HG03342 (cell line): Measurements from ENCODE around the gene CFAP99.
"Not testable (repeated sequence)": the region's sequence is repeated elsewhere in the genome, so short reads cannot be mapped to it uniquely, and the experiment has no call there.

ENCODE experiments used
- ATAC-seq: cut with Tn5 transposase; IDR thresholded peaks from one replicate; pipeline ENCODE4 v1.9.1; 2021; ENCODE audit warnings: mild to moderate bottlenecking, moderate library complexity; ENCODE audit not compliant: unreplicated experiment

CFAP99 gene

DNA sequence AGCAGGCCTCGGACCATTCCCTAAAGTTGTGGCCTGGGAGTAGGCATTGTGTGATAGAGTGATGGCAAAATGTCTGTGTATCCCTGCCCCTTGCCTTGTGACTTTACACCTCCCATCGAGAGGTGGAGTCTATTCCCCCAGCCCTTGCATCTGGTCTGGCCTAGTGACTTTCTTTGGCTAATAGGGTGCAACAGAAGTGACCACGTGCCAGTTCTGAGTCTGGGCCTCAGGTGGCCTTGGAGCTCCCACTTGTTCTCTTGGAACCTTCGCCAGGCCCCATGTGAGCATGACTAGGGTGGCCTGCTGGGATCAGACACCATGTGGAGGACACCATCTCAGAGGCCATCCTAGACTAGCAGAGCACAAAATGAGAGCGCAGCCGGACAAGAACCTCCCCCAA, 46.3 kb downstream of the CFAP99 start:
- no peak for ATAC-seq

DNA sequence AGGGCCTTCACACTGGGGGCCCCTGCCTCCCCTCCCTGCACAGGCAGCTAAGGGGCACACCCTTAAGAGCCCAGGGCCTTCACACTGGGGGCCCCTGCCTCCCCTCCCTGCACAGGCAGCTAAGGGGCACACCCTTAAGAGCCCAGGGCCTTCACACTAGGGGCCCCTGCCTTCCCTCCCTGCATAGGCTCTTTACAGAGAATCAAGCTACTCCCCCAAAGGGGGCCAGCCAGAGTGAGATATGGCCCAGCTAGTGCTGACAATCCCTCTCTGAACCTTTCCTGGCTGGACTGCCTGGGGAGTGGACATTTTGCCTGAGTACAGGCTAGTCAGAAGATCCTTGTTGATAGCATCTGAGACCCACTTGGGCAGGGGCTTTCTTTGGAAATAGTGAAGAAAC, 46.8 kb downstream of the CFAP99 start:
- ATAC-seq = not testable (repeated sequence)

DNA sequence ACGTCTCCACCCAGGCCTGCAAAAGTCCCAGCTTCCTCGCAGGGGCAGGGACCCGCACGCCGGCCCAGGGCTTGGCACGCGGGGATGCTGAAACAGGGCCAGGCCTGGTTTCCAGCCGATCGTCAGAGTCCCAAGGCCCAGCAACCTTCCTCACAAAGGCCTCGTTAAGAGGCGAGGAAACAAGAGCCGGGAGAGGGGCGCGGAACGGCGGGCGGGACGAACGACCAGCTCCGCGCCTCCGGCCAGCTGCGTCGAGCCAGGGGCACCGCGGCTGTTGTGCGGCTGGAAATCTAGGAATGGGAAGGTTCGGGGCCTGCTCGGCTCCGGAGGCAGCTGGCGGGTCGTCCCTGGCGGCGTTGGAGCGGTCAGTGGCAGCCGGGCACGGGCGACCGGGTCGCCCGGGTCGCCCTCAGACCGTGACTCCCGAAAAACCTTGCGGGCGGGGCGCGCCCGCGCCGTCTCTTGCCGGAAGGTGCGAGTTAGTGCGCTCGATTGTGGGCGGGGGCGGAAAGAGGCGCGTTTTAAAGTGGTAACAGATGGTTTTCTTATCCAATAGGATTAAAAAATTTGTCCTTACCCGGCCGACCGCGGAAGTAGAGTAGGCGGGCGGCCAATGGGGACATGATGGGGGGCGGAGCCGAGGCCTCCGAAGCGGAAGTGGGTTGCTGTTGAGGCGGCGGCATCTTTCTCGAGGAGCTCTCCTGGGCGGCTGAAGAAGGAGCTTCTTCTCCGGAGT, 49.9 kb downstream of the CFAP99 start, which contains the start of gene RNF4:
Gene RNF4 (plus strand): TSS at position 651 of the 736 bp plus-strand sequence. CDS start 21,388 bp downstream, outside the sequence.
- ATAC-seq = peak; percentile 79

DNA sequence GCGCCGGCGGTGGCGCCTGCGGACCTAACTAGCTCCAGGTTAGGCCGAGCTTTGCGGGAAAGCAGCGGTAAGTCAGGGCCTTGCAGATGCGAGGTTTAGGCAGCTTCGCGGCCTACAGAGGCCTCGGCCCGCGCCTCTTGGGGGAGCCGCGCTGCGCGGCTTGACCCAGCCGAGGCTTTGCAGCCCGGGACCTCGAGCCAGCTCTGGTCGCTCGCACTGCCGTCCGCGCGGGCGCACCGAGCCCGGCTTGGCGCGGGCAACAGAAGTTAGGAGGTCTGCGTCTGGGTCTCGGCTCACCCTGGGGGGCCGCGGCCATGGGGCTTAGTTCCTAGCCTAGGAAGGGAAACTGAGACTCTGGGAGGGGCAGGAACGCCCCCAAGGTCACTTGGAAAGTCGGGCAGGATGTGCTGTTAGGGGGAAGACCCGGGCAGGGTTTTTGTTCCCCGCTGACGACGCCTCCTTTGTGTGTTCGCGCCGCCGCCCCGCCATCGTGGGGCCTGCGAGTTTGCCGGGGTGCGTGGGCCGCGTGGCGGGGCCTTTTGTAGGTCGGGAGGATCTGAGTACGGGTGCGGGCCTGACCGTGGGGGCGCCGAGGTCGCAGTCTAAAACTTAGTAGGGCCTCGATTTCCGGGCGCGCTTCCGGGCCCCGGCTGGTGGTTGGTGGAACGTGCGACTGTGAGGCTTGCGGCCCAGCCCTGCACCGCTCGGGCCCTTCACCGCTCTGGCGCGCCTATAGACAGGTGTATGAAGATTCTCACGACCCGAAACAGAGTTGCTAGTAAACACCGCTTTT, 50.6 kb downstream of the CFAP99 start:
- peak; percentile 50 for ATAC-seq

DNA sequence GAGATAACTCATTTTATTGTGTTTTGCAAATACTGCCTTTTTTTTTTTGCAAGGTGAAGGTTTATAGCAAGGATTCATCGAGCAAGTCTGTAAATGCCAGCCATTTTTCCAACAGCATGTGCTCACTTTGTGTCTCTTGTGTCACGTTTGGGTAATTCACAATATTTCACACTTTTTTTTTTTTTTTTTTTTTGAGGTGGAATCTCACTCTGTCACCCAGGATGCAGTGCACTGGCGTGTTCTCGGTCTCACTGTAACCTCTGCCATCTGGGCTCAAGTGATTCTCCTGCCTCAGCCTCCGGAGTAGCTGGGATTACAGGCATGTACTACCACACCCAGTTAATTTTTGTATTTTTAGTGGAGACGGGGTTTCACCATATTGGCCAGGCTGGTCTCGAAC, 52.0 kb downstream of the CFAP99 start:
- no peak for ATAC-seq

DNA sequence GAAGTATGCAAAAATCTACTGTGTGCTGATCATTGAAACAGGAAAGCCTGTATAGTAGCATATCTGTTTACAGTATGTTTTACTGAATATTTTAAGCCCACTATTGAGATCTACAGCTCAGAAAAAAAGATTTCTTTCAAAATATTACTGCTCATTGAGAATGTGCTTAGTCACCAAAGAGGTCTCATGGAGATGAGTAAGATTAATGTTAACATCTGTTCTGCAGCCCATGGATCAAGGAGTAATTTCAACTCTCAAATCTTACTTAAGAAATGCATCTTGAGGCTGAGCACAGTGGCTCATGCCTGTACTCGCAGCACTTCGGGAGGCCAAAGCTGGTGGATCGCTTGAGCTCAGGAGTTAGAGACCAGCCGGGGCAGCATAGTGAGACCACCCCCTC, 53.4 kb downstream of the CFAP99 start:
- no peak for ATAC-seq

DNA sequence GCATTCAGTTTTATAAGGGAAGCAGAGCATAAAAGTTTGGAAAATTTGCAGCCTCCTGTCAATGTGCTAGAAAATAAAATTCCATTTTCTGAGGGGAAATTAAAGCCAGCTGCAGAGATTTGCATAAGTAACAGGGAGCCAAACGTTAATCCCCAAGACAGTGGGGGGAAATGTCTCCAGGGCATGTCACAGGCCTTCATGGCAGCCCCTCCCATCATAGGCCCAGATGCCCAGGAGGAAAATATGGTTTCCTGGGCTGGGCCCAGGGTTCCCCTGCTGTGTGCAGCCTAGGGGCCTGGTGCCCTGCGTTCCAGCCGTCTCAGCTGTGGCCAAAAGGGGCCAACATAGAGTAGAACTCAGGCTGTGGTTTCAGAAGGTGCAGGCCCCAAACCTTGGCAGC, 59.5 kb downstream of the CFAP99 start:
- no peak for ATAC-seq

DNA sequence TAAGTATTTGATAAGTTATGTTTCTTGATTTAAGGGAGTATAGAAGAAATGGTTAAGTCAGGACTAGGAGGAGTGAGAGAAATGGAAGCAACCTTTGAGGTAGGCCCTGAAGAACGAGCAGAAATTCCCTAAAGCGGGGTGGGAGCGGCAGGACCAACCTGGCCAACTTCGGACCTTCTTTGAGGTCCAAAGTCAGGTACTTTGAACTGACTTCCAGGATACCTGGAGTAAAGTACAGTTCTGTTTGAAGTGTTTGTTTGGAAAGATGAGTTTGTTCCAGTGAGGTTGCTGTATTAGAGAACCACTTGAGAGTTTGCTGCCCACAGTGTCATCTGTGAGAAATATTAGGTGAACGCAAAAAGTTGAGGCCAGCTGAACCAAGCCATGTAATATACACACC, 61.9 kb downstream of the CFAP99 start:
- no peak for ATAC-seq

DNA sequence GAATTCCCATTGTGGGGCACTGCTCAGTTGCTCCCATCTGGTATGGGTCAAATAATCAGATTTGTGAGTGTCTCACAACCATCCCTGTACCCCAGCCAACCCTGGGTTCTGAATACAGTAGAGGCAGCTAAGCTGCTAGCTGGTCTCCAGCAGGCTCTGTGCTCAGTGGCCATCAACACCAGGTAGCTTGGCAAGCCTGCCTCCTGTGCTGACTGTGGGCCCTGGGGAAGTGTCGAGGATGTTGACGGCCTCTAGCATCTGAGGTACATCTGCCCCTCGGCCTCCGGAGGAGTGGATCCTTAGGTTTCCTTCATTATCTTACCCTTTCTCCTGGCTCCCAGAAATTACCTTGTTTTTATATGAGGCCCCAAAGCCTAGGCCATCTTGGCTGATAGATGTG, 63.4 kb downstream of the CFAP99 start:
- no peak for ATAC-seq

DNA sequence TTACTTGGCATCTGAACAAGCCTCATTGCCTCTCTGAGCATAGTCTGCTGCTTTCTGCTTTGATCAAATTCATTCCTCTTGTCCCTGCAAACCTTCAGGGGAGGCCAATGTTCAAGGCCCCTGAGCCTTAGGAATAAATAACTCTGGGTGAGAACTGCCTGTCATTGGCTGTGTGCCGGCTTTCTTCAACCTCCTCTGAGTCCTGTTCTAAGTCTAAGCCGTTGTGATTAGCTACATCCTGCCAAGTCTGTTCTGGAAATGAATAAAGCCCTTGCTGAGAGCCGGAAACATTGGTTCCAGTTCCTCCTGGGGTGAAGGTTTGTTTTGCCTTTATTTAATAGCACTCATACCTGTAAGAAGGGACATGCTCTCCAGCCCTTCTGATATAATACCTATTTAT, 63.9 kb downstream of the CFAP99 start:
- ATAC-seq = peak; percentile 50

DNA sequence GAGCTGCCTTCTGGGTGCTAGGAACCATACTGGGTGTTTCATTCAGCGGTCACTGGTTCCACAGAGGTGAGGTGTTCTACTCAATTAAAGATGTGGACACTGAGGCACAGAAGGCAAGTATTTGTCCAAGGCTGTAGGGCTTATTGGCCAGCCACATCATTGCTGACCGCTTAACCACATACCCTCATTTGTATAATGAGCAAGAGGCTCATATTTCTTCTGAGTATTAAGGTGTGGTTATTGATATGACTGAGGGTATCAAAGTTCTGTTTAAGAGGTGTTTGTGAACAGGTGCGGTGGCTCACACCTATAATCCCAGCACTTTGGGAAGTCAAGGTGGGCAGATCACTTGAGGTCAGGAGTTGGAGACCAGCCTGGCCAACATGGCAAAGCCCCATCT, 64.5 kb downstream of the CFAP99 start:
- ATAC-seq = no peak

DNA sequence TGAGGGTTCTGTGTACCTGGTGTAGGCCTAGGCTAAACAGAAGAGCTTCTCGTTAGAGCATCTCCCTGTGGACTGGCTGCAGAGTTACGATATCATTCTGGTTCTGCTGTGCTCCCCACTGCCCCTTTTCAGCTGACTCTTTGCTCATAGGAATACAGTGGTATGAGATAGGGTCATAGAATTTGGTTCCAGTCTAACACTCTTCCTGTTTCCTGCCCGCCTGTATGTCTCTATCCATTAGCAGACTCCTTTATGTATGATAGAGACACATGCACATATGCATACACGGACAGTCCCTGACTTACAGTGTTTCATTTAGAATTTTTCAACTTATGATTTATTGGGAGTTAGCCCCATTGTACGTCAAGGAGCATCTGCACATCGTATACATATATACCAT, 65.4 kb downstream of the CFAP99 start:
- no peak for ATAC-seq

DNA sequence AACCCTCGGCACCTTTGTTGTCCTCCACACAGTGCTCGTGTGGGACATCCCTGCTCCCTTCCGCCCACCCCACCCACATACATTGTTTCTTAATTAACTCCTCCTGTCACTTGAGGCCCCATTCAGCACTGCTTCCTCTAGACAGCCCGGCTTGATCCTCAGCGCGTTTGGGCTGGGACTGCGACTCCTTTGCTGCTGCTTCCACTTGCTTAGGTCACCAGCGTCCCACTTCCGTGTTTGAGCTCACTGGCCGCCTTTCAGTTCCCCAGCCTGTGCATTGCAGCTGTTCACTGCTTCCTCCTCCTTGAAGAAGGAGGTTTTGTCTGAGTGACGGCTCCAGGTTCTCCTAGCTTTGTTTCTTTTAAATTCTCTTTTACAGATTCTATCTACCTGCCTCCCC, 66.2 kb downstream of the CFAP99 start:
- peak; percentile 57 for ATAC-seq

DNA sequence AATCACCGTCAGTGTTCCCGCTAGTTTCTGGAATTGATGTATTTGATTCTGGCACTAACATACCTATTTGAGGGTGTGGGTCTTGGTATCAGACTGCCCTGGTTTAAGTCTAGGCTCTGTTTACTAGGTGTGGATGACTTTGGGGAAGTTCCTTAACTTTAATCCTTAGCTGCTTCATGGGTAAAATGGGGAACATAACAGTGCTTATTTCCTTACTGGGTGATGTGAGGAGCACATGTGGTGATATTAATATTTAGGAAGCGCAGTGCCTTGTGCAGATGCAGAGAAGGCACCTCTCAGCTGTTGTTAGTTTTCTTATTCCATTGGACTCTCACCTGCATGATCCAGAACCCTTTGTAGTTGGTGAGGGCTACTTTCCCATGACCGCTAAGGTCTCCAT, 67.2 kb downstream of the CFAP99 start:
- no peak for ATAC-seq

DNA sequence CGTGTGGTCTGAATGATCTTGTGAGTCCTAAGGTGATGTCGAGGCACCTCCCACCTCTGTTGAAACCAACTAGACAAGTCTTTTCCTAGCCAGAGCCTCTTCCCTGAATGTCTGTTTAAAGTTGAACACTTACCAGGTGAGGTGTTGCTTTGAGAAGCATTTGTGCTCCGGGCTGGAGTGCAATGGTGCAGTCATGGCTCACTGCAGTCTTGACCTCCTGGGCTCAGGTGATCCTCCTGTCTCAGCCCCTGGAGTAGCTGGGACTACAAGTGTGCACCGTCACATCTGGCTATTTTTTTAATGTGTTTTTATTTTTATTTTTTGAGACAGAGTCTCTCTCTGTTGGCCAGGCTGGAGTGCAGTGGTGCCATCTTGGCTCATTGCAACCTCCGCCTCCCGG, 68.2 kb downstream of the CFAP99 start:
- ATAC-seq = no peak

DNA sequence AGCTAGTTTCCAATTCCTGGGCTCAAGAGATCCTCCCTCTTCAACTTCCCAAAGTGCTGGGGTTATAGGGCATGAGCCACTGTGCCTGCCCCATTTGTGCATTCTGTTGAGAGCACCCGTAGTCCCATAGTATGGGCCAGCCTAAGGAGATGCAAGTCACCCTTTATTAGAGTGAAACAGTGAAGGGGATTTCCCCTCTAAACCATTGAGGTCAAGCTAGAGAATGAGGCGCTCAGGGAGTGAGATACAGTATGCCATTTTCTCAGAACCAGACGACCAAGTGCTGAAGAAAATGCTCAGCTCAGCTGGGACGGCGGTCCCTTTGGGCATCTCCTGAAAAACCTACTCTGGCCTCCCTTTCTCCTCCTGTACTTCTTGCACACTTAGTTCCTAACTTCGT, 68.9 kb downstream of the CFAP99 start:
- ATAC-seq = peak; percentile 67

DNA sequence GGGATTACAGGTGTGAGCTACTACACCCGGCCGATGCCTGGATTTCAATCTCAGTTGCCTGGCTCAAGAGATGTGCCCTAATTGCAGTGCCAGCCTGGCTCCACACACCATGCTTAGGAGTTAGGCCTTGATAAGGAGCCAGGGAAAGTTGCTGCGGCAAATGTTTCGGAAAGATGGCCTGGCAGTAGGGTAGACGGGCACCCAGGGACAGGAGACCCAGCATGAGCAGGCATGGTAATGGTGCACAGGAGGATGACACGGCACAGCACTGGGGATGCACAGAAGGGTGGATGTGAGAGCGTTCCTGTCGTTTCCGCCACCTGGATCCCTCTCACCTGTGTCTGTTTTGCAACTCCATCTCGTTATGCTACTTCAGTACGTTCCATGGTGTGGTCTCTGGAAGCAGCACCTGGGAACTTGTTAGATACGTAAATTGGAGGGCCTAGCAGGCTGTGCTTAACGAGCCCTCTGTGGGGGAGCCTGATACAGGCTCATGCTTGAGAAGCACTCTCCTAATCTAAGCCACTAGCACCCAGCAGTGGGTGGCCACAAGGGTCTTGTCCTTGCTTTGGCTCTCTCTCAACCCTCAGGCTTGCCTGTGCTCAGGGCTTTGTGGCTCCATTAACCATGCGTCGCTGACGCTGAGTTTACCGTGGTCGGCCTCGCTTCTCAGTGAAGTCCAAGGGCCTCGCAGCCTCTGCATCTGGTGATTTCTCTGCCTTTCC, 70.5 kb downstream of the CFAP99 start:
- no peak for ATAC-seq

DNA sequence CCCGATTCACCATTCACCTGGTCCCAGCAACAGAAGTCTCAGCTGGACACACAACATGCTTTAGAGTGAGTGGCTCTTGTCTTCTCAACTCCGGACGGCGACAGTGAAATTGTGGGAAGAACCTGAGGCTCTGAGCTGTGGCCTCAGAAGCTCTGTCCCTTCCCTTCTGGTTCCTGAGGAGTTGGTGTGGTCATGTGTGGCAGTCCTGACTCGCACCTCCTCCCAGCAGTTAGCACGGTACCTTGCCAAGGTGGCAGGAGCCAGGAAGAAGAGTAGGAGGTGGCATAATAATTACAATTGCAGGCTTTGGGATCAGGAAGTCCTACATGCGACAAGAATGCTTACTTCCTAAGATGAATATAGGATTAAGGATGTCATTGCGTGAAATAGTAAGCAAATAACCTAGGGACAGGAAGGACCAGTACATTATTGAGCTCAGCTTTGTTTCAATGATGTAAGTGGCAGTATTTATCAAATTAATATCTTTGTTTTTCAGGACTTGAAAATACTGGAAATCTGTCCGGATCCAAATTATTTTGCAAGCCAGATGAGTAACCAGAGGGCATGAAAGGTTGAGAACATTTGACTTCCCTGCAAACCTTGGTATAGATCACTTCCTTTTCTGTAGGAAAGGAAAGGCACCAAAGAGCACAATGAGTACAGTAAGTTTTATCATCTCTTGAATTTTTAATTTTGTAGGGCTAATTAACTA, 71.2 kb downstream of the CFAP99 start:
- no peak for ATAC-seq

DNA sequence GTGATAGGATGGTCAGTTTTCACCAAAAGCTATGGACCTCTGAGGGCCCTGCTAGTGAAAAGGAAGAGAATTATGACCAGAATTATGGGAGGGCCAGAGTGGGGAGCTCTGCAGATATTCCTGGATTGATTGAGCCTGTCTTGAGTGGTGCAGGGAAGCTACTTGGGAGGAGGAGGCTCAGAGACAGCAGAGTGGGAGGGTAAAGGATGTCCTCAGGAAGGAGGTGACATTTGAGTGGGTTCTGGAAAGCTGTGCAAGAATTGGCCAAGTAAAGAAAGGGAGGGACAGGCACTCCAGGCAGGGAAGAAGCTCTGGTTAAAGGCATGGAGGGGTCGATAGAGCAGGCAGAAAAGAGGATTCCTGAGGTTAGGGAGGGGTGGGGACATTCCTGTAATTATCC, 74.2 kb downstream of the CFAP99 start:
- no peak for ATAC-seq

DNA sequence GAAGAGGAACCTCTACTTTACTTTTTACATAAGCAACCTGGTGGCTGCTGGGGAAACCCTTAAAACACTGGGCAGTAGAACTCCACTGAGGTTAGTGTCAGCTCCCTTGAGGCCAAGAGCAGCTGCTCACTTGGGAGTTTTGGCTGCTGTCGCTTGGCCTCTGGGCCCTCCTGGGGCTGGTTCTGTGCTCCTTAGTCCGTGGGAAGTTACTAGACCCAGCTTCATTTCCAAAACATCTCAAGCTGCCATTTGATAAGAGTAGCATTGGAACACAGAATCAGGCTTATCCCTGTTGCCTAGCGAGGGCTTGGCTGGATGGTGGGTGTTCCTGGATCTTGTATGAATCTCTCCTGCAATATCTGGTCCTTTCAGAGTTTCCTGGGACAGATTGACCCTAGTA, 76.2 kb downstream of the CFAP99 start:
- ATAC-seq = no peak

DNA sequence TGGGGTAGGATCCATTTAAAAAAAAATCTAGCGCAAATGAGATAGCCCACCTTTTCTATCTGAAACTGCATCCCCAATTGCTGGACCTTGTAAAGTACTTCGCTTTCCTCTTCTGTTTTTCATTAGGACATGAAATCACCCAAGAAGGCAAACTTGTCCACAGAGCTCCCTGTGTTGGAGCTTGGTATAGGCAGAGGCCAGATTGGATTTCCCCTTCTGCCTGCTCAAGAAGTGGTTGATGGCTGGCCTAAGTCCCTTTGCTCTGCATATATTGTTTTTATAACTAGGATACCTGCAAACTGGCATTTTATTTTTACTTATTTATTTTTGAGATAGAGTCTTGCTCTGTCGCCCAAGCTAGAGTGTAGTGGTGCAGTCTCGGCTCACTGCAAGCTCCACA, 78.6 kb downstream of the CFAP99 start:
- ATAC-seq = no peak
